Endodermal cell (in vitro differentiated cells): ENCODE results near the gene RNASEL. TPM values are rescaled to one million over a fixed set of nuclear protein-coding genes. Genes with fewer than 3 reads are reported as not detected.

Experiments
- DNase-seq: peaks from one replicate; pipeline ENCODE4 v3.0.0-alpha.2; 2017
- H3K27ac ChIP-seq: 2 replicates; pipeline ENCODE4 v1.5.1; 2013; ENCODE audit warnings: mild to moderate bottlenecking, low read depth, low read length, moderate library complexity
- H3K27me3 ChIP-seq: 2 replicates; pipeline ENCODE4 v1.6.1; 2013; ENCODE audit warnings: mild to moderate bottlenecking, low read length, moderate library complexity; ENCODE audit not compliant: insufficient read depth, control insufficient read depth, poor library complexity, severe bottlenecking
- H3K36me3 ChIP-seq: 2 replicates; pipeline ENCODE4 v1.7.0; 2013; ENCODE audit warnings: mild to moderate bottlenecking, low read length, moderate library complexity; ENCODE audit not compliant: control insufficient read depth, insufficient read depth
- H3K4me1 ChIP-seq: one replicate; pipeline ENCODE4 v1.7.0; 2013; ENCODE audit warnings: low read length; ENCODE audit not compliant: control insufficient read depth, insufficient read depth
- H3K4me3 ChIP-seq: 2 replicates; pipeline ENCODE4 v1.5.1; 2013; ENCODE audit warnings: mild to moderate bottlenecking, low read length, moderate library complexity
- H3K9ac ChIP-seq: 2 replicates; pipeline ENCODE4 v1.6.1; 2013; ENCODE audit warnings: mild to moderate bottlenecking, low read length, moderate library complexity; ENCODE audit not compliant: poor library complexity, severe bottlenecking; ENCODE audit errors: extremely low read depth
- H3K9me3 ChIP-seq: 2 replicates; pipeline ENCODE4 v1.6.1; 2013; ENCODE audit warnings: mild to moderate bottlenecking, low read length, moderate library complexity; ENCODE audit not compliant: control insufficient read depth
- H3K27ac Mint-ChIP-seq: 2 replicates; pipeline ENCODE4 v1.8.0; 2020; ENCODE audit warnings: mixed read lengths
- H3K27me3 Mint-ChIP-seq: 2 replicates; pipeline ENCODE4 v1.8.0; 2021; ENCODE audit warnings: mild to moderate bottlenecking, mixed read lengths; ENCODE audit not compliant: insufficient read depth
- H3K36me3 Mint-ChIP-seq: 2 replicates; pipeline ENCODE4 v1.8.0; 2020; ENCODE audit warnings: low read depth, mixed read lengths
- H3K4me1 Mint-ChIP-seq: 2 replicates; pipeline ENCODE4 v1.8.0; 2020; ENCODE audit warnings: mixed read lengths
- H3K4me3 Mint-ChIP-seq: 2 replicates; pipeline ENCODE4 v1.8.0; 2020; ENCODE audit warnings: mild to moderate bottlenecking, moderate library complexity, mixed read lengths
- H3K9me3 Mint-ChIP-seq: 2 replicates; pipeline ENCODE4 v1.8.0; 2020; ENCODE audit warnings: mild to moderate bottlenecking, mixed read lengths
- WGBS, 2 experiments: methylation state at CpG; one replicate each; pipeline versions ENCODE4 v1.1.5 to v1.1.7; 2013; ENCODE audit warnings: missing lambda C conversion rate in 2 of 2, mixed read lengths in 1 of 2; ENCODE audit not compliant: insufficient coverage in 1 of 2, insufficient read length in 1 of 2; 5-methylcytosine and 5-hydroxymethylcytosine counted together
- total RNA-seq, 2 donors: library from RNA; stranded (reverse); fragmentation: NEBNext Ultra II Directional in 1 of 2; extraction: Animal tissue kit (Norgen Biotek cat#: 25700) in 1 of 2; gene quantifications; 2 replicates in 1 of 2; 3 replicates in 1 of 2; pipeline ENCODE4 v1.2.1, GENCODE V29; 2021
- TF ChIP-seq, protein P1 (sequence below): fragments of 200-600 bp; sonication (generic); conservative IDR thresholded peaks from 2 replicates; pipeline ENCODE4 v1.5.0; 2021; ENCODE audit warnings: antibody characterized with exemption, mild to moderate bottlenecking

Gene RNASEL
- total RNA-seq, 2 donors from 2014 or later = 2.6 to 3.1 TPM

DNA sequence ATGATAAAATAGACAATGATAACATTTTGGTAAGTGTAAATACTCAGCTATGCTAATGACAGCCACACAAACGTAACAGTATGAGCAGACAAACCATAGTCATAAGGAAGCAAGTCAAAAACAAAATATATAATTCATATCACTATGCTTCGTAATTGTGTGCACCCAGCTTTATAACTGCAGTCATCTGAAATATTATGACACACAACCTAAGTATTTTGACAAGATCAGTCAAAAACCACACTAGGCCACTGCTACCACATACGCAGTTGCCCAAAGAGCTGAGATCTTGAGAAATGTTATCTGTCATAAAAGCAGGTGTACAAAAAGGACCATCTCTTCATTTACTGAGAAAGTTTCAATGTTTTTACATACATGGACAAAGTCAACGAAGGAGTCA is 26.0 kb downstream of the RNASEL start:
- TF ChIP-seq, protein P1, sequence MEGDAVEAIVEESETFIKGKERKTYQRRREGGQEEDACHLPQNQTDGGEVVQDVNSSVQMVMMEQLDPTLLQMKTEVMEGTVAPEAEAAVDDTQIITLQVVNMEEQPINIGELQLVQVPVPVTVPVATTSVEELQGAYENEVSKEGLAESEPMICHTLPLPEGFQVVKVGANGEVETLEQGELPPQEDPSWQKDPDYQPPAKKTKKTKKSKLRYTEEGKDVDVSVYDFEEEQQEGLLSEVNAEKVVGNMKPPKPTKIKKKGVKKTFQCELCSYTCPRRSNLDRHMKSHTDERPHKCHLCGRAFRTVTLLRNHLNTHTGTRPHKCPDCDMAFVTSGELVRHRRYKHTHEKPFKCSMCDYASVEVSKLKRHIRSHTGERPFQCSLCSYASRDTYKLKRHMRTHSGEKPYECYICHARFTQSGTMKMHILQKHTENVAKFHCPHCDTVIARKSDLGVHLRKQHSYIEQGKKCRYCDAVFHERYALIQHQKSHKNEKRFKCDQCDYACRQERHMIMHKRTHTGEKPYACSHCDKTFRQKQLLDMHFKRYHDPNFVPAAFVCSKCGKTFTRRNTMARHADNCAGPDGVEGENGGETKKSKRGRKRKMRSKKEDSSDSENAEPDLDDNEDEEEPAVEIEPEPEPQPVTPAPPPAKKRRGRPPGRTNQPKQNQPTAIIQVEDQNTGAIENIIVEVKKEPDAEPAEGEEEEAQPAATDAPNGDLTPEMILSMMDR = no peak
- 90 to 91% methylated on average over 2 to 4 of the region's 4 CpGs for WGBS, 2 experiments
- Mint-ChIP-seq H3K4me3 (no peak overlapping the region), H3K36me3 (no peaks in the 10 kb centered on the region), H3K9me3 (no peaks in the 10 kb centered on the region), H3K4me1 (no peaks in the 10 kb centered on the region), H3K27ac (no peak overlapping the region), H3K27me3 (no peaks in the 10 kb centered on the region)
- DNase-seq = no peak
- no peaks in the 10 kb centered on the region for H3K27me3 ChIP-seq
- H3K36me3 ChIP-seq = no peaks in the 10 kb centered on the region
- H3K4me3 ChIP-seq = no peak overlapping the region
- no peaks in the 10 kb centered on the region for H3K9me3 ChIP-seq
- H3K27ac ChIP-seq = no peak overlapping the region
- no peak overlapping the region for H3K9ac ChIP-seq
- no peaks in the 10 kb centered on the region for H3K4me1 ChIP-seq

DNA sequence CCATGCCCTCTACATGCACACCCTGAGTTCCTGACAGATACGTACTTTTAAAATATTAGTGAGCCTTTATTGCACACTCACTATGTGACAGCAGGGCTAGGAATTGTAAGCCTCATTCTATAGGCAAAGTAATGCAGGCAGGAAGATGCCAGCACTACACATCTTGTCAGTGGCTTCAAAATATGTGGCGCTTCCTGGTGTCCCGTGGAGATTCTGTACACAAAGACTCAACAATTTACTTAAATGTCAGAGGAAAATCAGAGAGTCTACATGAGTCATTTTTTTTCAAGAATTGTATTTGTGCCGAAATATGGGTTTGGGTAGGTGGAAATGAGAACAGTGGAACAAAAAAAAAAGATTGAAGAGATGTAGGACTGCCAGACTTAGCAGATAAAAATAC is 27.6 kb downstream of the RNASEL start:
- H3K36me3 ChIP-seq = no peaks in the 10 kb centered on the region
- Mint-ChIP-seq H3K27ac (no peak overlapping the region), H3K4me1 (no peaks in the 10 kb centered on the region), H3K36me3 (no peaks in the 10 kb centered on the region), H3K4me3 (no peak overlapping the region), H3K9me3 (no peaks in the 10 kb centered on the region), H3K27me3 (no peaks in the 10 kb centered on the region)
- WGBS, 2 experiments = 88 to 92% methylated on average over 2 to 4 of the region's 4 CpGs
- H3K27me3 ChIP-seq = no peaks in the 10 kb centered on the region
- H3K9me3 ChIP-seq = no peaks in the 10 kb centered on the region
- H3K4me3 ChIP-seq = no peak overlapping the region
- TF ChIP-seq, protein P1 = no peak
- no peaks in the 10 kb centered on the region for H3K4me1 ChIP-seq
- H3K9ac ChIP-seq = no peak overlapping the region
- no peak for DNase-seq
- H3K27ac ChIP-seq = no peak overlapping the region

DNA sequence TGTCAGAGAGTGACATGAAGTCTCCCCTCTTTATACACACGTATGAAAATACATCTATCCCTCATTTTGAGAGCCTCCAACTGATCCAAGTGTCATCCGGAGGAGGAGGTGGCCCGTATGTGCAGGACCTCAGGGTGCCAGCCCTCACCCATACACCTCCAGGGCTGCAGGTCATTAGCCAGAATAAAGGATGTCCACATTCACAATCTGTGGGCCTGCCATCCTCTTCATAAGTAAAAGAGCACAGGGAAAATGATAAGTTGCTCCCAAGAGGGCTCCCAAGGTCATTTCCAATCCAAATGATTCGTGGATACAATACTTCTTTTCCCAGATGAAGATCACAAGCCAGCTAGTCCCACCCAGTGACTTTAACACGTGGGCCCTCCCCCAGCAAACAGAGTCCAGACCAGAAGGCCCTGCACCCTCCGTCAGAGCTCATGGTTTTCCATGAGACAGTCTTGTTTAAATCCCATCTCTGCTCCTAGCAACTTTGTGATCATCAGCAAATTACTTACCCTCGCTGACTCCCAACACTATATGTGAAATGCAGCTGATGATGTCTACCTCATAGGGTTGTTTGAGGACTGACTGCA is 28.6 kb downstream of the RNASEL start:
- Histone ChIP-seq H3K27me3 (no peaks in the 10 kb centered on the region), H3K9ac (no peak overlapping the region), H3K9me3 (no peaks in the 10 kb centered on the region), H3K4me1 (peaks cover 6% of the 10 kb centered on the region), H3K36me3 (no peaks in the 10 kb centered on the region), H3K27ac (no peak overlapping the region), H3K4me3 (no peak overlapping the region)
- peaks cover 7% of the 10 kb centered on the region for H3K4me1 Mint-ChIP-seq
- no peak overlapping the region for H3K27ac Mint-ChIP-seq
- H3K36me3 Mint-ChIP-seq = no peaks in the 10 kb centered on the region
- TF ChIP-seq, protein P1 = no peak
- 83 to 87% methylated on average over 5 to 7 of the region's 7 CpGs for WGBS, 2 experiments
- DNase-seq = no peak
- H3K4me3 Mint-ChIP-seq = no peak overlapping the region
- no peaks in the 10 kb centered on the region for H3K9me3 Mint-ChIP-seq
- no peaks in the 10 kb centered on the region for H3K27me3 Mint-ChIP-seq
